ENCODE data around the gene CSNK1E.

Gene CSNK1E

GRCh38 chr22:38335077-38335476, 17.8 kb upstream of the CSNK1E start:
- no peak for DNase-seq (ENCODE audit: low read depth in 2 of 2)

DNA sequence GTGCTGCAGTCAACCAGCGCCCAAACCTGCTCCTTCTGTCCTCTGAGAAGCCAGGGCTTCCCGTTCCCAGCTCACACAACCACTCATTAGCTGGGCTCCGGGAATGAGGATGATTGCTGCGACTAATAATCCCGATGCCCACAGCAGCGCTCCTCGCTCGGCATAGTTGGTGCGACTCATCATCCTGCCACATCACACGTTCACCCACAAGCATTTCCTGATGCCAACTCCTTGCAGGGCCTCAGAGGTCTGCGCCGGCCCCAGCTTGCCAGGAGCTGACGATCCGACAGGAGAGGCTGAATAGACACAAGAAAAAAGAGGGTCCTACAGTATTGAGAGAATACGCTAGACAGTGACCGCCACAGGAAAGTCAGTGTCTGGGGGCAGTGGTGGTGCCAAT, 10.6 kb upstream of the CSNK1E start:
- DNase-seq (ENCODE audit: low read depth in 2 of 2), result no peak

DNA sequence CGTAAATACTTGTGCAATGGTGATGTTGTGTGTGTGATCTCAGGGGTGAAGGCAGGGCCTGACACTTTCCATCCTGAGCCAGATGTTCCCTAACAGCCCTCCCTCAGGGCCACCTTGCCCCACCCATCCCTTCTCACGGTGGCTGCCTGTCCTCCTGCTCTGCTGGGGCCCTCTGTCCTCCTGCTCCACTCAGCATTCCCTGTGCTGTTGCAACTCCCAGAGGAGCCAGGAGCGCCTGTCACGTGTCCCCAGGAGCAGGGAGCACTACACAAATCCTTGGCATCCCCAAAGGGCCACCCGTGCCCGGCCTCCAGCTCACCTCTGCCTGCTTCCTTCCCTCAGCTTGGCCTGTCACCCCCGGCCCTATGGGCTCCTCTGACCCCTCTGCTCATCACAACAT, 10.2 kb upstream of the CSNK1E start:
- DNase-seq (ENCODE audit: low read depth in 2 of 2), result no peak

DNA sequence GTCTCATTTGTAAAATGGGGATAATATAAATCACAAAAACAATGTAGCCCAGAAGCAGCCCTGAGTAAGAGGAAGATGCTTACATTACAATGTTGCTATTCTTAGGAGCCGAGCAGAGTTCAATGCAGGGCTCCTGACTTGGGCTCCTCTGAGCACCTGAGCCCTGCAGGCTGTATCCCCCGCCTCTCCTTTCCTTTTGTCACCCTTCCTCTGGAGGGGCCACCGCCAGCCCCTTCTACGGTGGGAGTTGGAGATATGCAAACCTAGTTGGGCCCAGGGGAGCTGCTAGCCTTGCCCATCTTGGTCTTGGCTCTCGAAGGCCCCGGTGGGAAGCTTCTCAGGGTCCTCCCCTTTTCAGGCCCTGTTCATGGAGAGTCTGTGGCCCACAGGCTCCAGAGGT, 8.4 kb upstream of the CSNK1E start:
- no peak for DNase-seq (ENCODE audit: low read depth in 2 of 2)

DNA sequence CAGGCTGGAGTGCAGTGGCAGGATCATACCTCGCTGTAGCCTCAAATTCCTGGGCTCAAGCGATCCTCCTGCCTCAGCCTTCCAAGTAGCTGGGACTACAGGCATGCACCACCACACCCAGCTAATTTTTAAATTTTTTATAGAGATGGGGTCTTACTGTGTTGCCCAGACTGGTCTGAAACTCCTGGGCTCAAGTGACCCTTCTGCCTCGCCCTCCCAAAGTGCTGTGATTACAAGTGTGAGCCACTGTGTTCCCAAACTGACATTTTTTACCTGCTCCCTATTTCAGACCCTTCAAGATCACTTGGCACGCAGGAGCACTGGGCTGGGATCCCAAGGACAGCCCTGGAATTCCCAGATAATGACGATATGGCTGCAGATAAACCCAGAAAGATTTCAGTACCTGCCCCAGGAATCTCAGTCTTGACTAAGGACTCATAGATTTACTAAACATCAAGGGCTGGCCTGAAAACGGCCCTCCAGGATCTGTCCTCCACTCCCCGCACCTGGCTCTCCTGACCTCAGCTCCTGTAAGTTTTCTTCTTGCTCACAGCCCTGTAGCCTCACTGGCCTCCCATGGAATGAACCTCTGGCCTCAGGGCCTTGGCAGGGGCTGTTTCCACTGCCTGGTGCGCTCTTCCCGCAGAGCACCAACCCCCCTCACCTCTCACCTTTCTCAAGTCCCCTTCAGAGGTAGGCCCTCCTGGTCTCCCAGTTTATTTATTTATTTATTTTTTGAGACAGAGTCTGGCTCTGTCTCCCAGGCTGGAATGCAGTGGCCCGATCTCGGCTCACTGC, 3.6 kb upstream of the CSNK1E start:
- no peak for DNase-seq (ENCODE audit: low read depth in 2 of 2)

DNA sequence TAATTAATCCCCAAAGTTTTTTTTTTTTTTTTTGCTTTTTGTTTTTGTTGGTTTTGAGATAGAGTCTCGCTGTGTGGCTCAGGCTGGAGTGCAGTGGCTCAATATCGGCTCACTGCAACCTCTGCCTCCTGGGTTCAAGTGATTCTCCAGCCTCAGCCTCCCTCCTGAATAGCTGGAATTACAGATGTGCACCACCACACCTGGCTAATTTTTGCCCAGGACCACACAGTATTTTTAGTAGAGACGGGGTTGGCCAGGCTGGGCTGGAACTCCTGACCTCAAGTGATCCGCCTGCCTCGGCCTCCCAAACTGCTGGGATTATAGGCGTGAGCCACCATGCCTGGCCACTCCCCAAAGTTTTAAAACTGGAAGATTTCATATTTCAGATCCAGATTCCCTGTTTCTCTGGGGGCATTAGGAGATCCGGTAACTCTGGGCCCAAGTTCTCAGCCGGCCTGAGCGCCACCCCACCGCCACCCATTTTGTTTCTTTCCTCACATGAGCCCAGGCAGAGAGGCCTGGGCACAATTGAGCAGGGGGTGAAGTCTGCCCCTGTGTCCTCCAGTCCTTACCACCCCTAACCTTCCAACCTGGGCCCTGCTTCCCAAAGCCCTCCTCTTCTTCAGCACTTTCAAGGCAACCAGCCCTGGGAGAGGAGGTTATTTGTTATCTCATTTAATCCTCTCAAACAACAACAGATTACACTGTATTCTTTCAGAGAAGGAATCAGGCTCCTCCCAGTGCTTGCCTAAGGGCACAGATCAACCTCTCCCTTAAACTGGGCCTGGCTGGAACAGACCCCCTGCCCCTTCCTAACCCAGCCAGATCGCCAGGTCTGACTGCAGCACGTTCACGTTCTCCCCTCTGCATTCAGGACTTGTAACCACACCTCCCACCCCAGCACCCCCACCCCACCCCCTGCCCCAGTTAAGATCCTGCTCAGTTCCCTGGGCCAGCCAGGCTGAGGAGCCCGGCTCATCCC, 1.9 kb upstream of the CSNK1E start:
- DNase-seq (ENCODE audit: low read depth in 2 of 2), result no peak

- no peak for DNase-seq (ENCODE audit: low read depth in 2 of 2)
Observed at GRCh38 chr22:38317995-38318715, 922 bp upstream of the CSNK1E start.

DNA sequence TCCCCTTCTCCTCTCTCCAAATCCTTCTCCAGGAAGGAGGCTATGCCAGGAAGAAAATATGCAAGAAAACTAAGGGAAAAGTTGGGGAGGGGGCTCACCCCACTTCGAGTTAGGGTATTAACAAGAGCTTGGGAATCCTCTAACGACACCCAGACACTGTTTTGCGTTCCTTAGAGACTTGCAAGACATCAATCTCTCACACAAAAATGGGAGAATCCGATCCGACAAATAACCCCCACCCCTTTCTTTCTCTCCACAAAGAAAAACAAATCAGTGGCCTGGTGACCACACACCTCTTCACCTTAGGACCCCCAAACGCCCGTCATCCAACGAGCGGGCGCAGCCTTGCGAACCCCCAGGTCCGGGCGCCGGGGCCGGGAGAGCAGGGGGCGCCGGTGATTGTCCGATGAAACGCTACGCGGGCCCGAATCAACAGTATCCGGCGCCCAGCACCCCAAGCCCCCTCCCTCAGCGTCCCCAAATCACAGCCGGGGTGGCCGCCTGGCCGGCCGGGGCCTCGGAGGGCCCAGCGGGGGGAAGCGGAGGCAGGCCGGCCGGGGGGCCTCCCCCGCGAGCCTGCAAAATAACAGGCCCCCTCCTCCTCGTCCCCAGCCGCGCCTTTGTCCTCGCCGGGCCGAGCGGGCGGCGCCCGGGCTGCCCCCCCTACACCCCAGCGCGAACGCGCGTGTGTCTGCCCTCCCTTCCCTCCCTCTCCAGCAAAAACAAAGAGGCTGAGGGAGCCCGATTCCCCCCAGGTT, 690 bp downstream of the CSNK1E start:
- peak in 1 of 2 donors; percentile 23 for DNase-seq (ENCODE audit: low read depth in 2 of 2)

GRCh38 chr22:38315823-38316363, 1.3 kb downstream of the CSNK1E start:
- no peak for DNase-seq (ENCODE audit: low read depth in 2 of 2)

DNA sequence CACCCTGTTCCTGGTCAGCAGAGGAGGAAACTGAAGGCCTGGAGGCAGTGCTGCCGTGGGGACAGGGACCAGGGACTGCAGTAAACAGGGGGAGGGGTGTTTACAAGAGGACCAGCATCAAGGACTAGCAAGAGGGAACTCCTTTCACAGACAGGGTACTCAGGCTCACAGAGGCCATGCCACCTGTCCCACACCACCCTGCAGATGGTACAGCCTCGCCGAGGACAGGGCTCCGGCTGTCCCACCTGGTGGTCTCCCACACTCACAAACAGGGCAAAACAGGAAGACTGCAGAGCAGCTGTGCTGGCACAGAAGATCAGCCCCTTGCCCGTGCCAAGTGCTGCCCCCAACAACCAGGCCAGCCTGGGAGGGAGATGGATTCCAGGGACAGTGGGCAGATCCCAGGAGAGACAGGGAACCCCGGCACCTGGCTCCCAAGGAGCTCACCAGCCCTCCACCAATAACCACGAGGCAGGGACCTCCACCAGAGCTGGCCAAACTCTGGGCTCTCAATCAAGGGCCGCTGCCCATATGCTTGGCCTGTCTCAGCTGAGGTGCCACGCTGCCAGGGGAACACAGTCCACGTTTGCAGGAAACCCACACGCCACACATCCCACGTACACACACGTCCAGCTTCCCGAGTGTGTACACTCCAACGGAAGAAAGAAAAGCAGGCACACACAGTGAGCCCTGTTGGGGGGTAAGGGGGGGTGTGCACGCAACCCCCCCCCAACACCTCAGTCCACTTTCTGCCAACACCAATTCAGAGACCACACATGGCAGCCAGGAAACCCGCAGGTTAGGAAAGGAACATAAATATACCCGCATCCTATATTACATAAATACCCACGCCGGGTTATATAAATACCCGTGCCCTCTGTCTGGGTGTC, 2.1 kb downstream of the CSNK1E start:
- DNase-seq (ENCODE audit: low read depth in 2 of 2), result no peak

GRCh38 chr22:38314051-38314932, 2.9 kb downstream of the CSNK1E start:
- no peak for DNase-seq (ENCODE audit: low read depth in 2 of 2)

DNA sequence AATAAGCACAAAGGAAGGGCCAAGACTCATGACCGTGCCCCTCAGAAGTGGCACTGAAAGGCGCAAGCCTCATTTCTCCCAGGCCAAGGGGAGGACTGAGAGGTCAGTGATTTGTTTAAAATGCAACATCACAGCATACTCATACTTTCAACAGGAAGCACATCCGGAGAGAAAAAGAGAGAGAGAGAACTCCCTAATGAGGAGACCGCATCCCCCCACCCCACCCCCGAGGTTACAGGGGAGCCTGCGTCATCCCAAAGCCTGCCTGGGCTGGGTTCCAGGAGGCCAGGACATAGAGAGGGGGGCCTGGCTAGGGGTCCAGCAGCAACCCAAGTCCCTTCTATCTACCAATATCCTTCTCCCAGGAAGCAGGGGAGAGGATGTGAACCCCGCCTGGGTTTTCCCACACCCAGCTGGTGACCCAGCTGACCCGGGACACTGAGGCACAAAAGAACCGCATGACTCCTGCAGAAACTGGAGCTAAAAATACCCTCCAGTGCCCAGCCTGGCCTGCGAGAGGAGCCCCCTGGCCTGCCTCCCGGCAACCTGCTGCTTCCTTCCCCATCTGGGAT, 3.8 kb downstream of the CSNK1E start:
- no peak for DNase-seq (ENCODE audit: low read depth in 2 of 2)

GRCh38 chr22:38312261-38312800, 4.9 kb downstream of the CSNK1E start:
- no peak for DNase-seq (ENCODE audit: low read depth in 2 of 2)

DNA sequence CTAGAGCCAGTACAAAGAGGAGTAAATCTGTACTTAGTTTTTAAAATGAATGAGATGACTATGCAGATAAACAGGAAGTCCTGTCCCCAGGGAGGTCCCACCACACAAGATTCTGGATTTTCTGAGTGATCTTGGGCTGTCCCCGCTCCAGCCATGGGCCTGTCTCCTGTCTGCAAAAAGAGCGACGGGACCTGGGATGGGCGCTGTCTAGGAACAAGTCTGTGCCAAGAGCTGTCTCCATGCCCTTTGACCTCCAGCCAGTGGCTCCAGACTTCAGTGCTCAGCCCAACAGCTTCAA, 6.0 kb downstream of the CSNK1E start:
- DNase-seq (ENCODE audit: low read depth in 2 of 2), result no peak

DNA sequence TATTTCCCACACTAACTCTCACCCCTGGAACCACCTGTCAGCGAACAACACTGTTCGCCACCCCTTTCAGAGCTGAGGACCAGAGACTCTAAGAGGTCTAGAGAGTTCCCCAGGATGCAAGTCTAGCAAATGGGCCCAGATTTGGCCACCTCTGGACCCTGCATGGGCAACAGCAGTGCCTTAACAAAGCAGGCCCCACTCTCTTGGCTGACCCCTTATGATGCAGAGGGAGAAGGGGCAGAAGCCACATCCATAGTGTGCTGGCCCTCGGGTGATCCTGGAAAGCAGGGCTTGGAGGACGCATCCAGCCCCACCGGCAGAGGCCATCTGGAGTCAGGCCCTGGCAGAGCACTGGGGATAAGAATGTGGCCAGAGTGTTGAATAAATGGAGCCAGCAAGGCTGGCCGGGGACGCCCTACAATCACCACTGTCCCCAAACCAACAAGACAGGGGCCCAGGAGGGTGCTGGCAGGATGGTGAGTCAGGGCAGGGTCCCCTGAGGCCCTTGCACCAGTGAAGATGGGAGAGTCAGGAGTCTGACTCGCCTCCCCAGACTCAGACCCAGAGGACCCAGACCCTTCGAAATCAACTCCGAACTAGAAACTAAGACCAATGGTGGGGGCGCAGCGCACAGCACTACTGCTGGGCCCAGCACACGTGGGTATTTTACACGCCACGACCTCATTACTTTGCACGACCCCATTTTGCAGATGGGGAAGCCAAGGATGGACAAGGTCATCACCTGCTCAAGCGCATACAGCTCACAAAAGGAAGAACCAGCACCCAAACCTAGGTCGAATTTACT, 6.5 kb downstream of the CSNK1E start:
- DNase-seq (ENCODE audit: low read depth in 2 of 2), result no peak

DNA sequence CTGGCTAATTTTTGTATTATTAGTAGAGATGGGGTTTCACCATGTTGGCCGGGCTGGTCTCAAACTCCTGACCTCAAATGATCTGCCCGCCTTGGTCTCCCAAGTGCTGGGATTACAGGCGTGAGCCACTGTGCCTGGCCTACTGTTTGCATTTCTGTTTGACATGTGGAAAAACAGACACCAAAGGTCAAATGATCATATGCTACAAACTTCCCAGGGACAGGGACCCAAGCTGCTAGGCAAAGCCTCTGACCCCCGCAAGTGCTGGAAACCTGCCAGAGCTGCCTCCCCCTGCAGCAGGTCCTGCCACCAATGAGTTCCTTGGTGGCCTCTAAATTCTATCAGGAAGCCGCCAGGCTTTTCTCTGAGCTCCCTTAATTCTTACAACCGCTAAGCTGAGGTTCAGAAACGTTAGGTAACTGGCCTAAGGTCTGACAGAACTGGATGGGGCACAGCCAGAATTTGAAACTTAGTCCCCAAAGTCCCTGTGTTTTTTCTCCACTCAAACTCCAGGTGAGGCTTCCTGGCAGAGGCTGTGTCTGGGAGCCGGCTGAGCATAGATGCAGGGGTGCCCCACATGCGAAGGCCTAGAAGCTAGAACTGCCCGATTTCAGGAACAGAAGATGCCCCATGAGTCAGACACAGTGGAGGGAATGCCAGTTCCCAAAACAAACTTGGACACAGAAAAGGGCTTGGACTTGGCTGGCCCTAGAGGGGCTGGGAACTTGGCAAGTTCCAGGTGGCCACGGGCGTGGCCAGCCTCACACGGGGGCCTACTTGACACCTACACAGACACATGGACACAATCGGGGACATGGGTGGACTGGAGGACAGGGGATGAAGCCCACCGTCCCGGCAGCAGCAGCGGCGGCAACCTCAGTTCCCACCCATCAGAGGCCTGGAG, 7.4 kb downstream of the CSNK1E start:
- no peak for DNase-seq (ENCODE audit: low read depth in 2 of 2)

Data from stimulated activated CD8-positive, alpha-beta memory T cell treated with anti-CD3 and anti-CD28 coated beads, Interleukin-2, amount 100 ng/mL, for 48 hours (primary cell).